A172 (cell line): Measurements from ENCODE around the gene CMC1. TPM values are rescaled to one million over a fixed set of nuclear protein-coding genes. Genes with fewer than 3 reads are reported as not detected.
A peak's percentile ranks its signal among the peaks of the same experiment; 100 is the strongest.

Experiments
- DNase-seq: peaks from one replicate; pipeline ENCODE4 v3.0.0-alpha.2; 2015; ENCODE audit warnings: low spot score
- total RNA-seq: library from RNA; depleted of rRNA; stranded (reverse); fragments of >200 nt; shearing (Covaris generic); gene quantifications from 2 replicates; pipeline ENCODE4 v1.2.3, GENCODE V29; 2014

CMC1 gene
- total RNA-seq, 1 experiment from 2014 or later: 18.1 TPM

DNA sequence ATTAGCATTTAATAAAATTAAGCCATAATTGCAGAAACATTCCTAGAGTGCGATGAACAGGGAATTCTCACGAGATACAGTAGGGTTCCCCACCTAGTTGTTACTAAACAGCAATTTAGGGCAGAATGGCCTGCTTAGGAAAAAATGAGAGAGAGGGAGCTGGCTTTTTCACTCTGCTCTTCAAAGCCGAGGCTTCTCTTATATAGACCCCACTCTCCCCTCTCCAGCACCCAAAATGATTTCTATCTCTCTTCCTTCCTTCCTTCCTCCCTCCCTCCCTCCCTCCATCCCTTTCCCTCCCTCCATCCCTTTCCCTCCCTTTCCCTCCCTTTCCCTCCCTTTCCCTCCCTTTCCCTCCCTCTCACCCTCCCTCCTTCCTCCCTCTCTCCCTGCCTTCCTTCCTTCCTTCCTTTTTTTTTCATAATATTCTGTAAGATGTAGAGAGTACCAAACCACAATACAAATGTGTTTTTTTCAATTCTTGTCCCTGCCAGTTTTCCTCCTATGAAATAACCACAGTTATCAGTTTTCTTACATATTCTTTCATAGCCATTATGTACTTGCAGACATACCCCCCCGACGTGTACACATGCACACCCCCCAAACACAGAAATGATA is 59.0 kb downstream of the CMC1 start:
- no peak for DNase-seq

DNA sequence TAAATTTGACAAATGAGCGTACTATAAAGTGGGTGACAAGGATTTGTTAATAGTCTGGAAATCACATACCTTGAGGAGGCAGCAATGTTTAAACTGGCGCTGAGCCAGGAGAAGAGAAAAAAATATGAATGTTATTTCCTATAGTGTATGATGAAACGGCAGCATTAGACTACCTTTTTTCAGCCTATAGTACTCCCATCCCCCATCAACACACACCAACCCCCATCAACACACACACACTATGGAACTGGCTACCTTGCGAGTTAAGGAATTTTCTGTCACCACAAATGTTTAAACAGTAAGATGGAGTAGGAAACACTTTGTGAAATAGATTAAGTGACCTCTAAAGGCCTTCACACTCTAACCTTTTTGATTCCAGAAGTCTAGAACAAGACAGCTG is 60.3 kb downstream of the CMC1 start:
- no peak for DNase-seq

DNA sequence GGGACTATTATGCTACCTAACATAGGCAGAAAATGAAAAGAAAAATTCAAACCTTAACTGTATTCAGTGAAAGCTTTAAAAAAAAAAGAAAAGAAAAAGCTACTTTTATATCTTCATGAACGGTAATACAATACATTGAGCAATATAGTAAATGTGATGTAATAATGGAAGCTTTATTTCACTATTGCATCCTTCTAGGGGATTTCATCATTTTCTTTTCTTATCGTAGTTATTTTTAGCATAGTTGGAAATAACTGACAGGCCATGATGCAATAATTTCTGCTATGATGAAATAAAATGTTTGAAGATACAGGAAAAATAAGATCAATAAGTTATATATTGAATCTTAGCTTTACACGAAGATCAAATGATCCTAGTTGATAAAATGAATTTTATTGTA is 66.8 kb downstream of the CMC1 start:
- DNase-seq: no peak

DNA sequence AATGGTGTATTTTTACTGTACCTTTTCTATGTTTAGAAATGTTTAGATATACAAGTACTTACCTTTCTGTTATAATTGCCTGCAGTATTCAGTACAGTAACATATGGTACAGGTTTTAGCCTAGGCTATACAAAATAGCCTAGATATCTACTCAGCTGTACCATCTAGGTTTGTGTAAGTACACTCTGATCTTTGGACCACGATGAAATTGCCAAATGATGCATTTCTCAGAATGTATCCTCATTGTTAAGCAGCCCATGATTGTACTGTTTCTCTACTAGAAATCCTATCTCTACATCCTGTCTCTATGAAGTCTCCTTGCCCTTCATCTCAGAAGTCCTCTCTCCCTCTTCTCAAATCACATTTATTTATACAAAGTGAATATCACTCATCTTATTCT is 74.3 kb downstream of the CMC1 start:
- no peak for DNase-seq

DNA sequence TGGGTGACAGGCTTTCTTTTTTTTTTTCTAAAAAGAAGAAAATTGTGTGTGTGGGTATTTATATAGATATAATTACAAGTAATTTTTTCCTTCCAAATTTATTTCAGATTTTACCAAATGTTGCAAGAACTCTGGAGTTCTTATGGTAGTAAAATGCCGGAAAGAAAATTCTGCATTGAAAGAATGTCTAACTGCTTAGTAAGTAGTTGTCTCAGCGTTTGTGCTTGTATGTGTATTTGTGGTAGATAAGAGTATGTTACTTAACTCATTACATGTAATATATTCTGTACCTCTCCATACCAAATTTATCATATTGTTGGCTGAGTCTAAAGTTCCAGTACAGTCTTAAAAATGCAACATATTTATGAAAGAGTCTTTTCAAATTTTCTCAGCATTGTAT is 74.8 kb downstream of the CMC1 start:
- DNase-seq: no peak

DNA sequence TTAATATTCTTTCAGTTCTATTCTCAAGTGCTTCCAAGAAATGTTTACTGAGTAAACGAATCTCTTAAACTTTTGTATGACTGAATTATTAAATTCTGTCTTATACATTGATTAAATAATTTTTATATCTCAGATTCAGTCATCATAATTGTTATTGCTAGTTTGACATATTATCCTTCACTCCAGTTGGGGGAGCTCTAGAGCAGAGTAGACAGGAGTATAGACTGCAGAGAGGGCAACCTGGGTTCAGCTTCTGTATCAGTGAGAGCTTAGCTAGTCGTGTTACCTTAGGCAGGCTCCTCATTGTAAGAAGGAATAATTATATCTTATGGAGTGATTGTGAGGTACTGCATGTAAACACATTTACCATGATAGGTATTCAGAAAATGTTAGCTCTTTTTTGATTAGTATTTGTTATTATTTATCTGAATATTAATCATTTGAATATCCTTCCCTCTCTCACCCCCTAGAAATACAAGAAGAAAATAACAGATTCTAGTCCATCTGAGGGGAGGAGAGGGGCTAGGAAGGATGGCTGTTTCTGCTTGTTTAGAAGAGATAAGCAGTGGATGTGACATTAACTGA is 76.1 kb downstream of the CMC1 start:
- DNase-seq: peak; percentile 36

DNA sequence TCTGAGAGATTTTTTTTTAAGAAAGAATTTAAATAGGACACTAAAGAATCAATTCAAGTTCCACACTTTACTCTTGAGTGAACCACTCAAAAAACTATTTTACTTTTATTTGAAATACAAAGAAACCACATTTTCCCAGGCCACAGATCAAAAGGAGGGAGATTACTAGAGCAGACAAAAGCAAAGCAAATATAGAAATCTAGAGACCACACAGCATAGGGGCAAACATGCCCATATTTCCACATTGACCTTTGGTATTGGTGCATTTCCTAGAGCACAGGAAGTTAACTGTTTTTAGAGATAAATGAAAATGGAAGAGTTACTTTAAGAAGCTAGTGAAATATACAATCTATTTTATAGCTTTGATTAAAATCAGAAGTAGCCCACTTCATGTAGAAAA is 79.6 kb downstream of the CMC1 start:
- no peak for DNase-seq

DNA sequence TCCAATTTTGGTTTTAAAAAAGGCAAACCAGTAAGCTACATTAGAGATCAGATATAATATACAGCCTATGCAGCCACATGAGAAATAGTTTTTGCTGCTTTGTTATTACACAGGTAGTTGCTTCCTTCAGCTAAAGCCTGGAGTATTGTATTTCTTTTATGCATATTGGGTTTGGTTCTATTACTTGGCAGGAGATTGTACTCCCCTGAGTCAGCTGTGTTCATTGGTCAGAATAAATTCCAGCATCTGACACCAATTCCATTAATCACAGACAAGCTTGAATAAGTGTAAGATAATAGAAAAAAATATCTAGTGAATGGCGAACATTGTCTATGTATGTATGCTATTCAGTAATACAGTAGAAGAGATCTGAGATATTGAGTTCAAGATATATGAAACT is 81.0 kb downstream of the CMC1 start:
- DNase-seq: no peak

DNA sequence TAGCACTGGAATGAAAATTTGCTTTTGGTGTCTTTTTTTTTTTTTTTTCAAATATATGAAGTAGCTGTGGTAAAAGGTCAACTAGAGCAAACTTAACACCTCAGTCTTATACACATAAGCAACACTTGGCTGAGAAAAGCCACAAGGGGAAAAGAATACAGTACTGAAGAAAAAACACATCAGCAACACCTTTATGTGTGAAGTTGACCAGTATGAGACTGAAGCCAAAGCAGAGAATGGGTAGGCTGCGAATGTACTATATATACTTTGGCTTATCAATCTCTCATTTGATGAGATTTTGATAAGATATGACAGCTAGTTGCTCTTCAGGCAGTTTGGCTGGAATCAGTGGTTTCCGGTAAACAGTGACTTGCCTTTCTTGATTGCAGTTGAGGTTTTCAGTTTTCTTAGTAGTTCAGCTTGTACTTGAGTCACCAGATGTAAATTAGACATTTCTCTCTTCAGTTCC is 85.1 kb downstream of the CMC1 start:
- DNase-seq: no peak

DNA sequence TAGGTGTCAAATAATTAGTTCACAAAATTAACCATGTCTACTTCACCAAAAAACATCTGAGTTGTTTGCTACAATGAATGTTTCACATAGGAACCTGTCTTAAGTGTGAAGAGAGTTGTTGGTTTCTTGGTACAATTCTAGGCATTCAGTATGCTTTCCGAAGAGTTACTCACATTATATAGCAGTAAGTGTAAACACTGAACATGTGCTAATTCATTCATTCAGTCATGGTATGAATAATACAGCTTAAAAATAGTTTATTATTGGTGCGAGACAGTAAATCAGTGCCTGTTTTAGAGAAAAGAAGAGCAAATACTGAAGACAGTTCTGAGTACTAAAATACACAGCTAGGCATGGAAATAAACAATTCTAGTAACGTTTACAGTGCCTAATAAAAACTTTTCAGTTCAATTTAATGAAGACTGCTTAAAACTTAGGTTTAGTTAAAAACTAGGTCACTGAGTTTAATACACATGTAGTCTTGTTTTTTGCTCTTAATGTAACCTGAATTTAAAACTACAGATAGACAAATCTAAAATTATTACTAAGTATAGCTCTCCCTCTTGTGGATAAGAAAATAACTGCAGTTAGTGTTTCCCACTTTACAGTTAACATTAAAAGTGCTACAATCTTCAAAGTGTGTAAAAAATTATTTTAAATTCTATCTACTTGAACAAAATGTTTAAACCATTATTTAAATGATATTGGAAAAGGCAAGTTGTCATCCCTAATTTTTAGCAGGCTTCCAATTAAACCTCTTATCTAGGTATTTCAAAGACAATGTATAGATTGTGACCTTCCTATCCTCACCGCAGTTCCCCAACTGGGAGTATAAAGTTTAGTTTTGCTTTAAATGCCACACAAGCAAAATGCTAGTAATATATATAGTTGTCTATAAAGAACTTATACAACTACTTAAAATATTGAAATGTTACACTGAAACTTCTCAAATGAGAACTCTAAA is 87.1 kb downstream of the CMC1 start:
- DNase-seq: peak; percentile 36

DNA sequence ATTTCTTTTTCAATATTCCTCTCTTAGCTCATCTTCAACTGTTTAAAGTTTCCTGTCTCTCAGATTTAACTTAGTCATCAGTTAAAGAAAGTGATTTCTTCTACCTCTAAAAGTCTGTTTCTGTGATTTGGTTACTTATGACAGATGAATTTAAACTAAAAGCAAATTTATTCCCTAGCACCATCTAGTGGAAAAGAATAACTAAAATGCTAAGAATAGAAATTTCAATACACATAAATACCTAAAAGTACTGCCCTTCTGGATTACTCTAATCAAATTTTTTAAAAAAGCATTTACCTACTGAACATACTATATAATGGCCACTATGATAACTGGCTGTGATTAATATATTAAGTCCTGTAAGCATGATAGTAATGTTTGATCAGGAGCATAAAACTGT is 93.1 kb downstream of the CMC1 start:
- DNase-seq: no peak

DNA sequence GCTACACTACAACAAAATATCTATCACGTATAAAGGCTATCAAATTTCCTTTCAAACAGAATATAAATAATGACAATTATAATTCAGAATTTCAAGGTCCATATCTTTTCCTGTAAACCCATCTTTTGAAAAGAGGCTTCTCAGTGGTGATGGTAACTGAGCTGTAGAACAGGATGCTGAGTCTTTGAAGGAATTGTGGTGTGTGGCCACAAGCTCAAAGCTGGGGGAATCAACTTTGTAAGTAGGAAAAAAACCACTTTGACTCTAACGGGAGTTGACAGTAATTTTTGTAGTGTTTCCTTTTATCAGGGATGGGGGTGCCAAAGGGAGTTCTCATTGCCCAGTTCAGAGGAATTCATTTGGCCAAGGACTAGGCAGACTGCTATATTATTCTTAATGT is 93.8 kb downstream of the CMC1 start:
- no peak for DNase-seq

DNA sequence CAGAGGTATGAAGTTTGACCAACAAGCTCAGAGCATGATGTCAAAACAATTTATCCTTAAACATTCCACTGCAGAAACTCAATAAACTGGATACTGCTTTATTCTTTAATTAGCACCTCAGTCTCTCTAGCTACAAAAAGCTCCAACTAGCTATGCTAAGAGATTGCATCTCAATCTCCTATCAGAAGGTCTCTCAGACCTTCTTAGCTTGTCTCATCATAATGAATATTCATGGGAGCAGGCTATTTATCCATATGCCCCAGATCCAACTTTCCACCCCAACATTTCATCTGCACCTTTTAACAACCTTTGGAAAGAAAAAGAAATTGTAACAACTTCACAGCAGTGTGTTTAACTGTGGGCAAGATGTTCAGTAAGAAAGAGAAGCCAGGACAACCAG is 95.8 kb downstream of the CMC1 start:
- DNase-seq: no peak

DNA sequence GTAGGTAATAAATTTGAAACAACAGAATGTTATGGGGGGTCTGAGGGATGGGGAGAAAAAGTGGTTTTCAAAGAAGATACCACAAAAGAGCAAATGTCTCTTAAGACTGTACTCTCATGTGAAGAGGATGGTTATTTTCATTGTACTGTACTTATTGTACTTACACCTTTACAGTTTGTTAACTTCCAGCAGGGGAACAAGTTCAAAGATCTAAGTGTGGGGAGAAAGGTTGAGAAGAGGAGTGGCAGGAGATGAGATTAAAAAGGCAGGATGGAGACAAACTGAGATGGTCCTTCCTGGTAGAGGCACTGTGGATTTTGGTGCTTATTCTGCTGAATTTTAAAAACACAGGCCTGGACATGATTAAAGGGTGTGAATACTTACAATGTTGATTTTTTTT is 101.7 kb downstream of the CMC1 start:
- DNase-seq: no peak

DNA sequence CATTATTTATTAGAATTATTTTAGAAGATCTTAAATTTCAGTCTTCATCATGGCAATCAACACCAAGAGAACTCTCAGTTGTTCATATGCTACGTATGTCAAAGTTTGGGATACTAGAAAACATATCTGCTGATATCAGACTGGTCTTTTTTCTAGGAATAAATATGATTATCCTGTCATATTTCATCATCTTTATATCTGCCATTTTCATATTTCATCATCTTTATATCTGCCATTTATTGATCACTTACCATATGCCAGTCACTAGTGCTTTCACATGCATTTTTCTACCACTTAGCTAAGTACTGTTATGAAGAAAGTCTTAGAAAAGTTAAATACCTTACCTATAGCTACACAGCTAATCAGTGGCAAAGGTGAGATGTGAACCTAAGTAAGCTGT is 104.3 kb downstream of the CMC1 start:
- DNase-seq: no peak

DNA sequence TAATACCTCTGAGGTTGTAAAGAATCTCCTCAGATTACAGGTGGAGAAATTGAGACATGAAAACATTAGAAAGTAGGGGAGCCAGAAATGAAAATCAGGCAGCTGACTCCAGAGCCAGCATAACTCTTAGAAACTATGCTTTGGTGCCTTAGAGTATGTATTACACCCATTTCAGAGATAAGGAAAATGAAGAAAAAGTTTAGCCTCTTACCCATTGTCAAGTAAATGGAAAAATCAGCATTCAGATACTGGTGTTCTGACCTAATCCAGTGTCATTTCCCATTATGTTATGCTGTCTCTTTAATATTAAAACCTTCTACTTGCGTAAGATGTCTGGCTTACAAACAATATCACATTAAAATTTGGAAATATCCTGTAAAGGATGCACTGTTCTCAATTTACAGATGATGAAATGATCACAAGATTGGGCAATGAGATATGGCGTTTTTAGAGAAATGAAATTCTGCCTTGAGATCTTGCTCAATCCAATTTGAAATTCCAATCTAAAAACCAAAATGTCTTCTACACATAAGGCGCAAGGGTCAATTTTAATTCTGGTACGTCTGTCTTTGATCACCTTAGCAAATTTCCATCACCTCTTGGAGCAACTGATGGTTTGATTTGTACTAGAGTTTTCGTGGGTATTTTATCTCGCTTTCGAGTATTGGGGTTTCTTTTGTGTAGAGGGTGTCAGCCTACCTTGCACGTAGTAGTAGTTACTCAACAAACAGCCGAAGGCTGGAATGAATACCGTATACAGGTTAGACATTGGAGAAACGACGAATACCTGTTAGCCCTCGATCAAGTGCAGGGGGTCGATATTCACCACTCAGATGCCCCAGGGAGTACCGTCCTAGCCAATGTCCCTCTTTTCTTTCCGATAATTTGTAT is 106.2 kb downstream of the CMC1 start:
- peak; percentile 15 for DNase-seq

DNA sequence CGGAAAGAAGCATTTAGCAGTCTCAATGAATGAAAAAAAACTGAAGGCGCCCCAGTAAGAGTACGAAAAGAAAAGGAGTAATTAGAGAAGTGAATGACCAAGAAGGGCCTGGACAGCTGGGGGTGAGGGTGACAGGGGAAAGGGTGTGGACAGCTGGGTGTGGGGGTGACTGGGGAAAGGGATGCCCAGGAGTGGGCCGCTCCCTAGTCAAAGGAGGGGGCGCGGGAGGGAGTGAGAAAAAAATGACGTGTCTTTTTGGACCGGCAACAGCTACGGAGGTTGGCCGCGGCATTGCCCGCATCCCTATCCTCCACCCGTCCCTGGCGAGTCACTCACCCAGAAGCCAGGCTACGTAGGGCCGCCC is 106.8 kb downstream of the CMC1 start:
- no peak for DNase-seq

DNA sequence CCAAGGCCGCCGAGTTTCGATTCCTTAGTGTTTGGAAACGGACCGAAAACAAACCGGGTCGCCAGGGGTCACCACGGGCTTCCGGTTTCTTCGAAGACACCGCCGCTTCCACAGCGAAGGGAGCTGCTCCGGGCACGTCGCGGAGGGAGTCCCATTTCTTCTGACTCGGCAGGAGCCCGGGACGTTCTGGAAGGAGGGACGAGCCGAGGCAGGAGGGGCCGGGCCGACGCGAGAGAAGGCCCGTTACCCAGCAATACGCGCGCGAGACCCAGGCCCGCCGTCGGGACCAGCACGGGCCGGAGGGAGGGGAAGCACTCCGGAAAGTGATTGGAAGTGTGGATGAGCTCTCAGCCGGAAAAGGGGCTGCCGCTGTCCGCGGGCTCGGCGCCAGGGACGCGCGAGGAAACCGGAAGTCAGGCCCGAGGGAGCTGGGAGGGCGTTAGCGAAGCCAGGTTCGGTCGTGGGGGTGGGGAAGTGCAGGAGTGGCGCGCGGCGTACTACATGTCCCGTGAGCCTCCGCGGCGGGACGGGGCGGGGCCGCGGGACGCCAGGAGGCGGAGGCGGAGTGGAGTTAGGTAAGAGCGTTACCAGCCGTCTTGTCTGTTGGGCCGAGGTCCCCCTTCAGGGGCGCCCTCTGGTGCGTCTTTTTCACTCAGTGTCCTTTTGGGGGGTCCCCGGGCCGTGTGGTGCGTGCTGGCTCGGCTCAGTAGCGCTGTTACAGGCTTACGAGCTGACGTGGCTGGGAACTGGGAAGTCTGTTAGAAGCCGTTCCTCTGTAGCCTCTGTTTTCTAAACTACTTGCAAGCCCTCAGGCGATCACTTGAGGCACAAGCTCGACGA is 107.4 kb downstream of the CMC1 start, which contains the start of the genes AZI2 and ZCWPW2:
Gene AZI2 (minus strand): TSS at position 196 of the 840 bp plus-strand sequence. CDS start 8,207 bp downstream, outside the sequence.
Gene ZCWPW2 (plus strand): TSS at position 93 of the 840 bp plus-strand sequence. CDS start 64,348 bp downstream, outside the sequence.
- DNase-seq: peak; percentile 90

DNA sequence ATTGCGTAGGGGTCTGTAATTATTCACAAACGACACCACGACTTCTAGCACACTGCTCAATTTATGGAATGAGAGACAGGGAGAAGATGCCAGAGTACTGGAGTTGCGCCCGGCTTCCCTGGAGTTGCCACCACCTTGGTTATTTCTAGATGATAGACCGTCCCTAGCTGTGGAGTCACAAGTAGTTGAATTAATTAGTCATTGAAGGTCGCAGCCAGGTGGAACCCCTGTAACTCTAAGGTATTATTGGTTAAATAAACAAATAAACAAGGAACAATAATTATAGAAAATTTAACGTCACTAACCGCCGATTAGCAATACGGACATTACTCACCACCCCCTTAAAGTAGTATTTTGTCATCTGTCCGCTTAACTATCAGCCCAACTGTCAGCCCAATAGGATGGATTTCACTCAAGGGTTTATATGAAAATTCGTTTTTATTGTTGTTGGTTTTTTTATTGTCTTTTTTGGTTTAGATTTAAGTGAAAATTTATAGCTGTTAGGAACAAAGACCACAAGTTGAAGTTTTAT is 108.1 kb downstream of the CMC1 start:
- peak; percentile 72 for DNase-seq
